ENCODE data around the gene MRPL40.

The MRPL40 gene

DNA sequence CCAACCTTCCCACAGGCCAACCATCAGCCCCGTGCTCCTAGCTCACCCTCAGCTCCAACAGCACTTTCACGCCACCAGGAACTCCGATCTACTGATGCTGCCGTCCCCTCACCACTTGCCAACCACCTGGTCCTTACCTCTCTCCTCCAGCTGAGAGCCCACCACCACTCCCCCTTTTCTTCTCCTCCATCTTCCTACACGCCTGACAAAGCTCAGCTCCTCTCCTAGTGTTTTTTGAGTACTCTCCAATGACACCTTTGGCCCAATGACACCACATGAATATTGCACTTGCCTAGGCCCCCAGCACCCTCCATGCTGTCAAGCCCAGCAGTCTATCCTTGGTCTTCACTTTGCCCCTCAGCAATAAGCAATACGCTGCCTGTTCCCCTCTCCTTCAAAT is 31.5 kb upstream of the MRPL40 start:
- H3K4me3 Mint-ChIP-seq: no peak overlapping the region
- H3K4me1 Mint-ChIP-seq (ENCODE audit: low read depth): peaks cover 4% of the 10 kb centered on the region
- peaks cover 40% of the 10 kb centered on the region for H3K36me3 Mint-ChIP-seq (ENCODE audit: low read depth)
- no peaks in the 10 kb centered on the region for H3K9me3 Mint-ChIP-seq
- H3K27me3 Mint-ChIP-seq (ENCODE audit: low read depth): no peaks in the 10 kb centered on the region
- H3K27ac Mint-ChIP-seq: peak overlapping the region; percentile 49

DNA sequence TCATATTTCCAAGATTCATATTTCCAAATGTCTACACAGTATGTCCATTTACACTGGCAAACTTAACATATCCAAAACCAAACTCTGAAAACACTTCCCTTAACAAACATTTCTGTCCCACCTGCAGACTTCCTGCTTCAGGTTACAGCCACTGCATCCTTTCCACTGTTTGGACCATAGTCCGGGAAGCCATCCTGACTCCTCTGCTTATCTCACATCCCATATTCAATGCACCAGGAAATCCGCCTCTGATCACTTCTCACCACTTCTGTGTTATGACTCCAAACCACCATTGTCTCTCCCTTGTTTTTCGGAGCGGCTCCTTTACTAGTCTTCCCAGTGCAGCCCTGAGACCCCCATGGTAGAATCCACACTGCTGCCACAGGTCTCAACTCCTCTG is 30.9 kb upstream of the MRPL40 start:
- H3K4me1 Mint-ChIP-seq (ENCODE audit: low read depth): peaks cover 4% of the 10 kb centered on the region
- H3K36me3 Mint-ChIP-seq (ENCODE audit: low read depth): peaks cover 43% of the 10 kb centered on the region
- no peaks in the 10 kb centered on the region for H3K27me3 Mint-ChIP-seq (ENCODE audit: low read depth)
- H3K4me3 Mint-ChIP-seq: no peak overlapping the region
- H3K9me3 Mint-ChIP-seq: no peaks in the 10 kb centered on the region
- H3K27ac Mint-ChIP-seq: peak overlapping the region; percentile 49

DNA sequence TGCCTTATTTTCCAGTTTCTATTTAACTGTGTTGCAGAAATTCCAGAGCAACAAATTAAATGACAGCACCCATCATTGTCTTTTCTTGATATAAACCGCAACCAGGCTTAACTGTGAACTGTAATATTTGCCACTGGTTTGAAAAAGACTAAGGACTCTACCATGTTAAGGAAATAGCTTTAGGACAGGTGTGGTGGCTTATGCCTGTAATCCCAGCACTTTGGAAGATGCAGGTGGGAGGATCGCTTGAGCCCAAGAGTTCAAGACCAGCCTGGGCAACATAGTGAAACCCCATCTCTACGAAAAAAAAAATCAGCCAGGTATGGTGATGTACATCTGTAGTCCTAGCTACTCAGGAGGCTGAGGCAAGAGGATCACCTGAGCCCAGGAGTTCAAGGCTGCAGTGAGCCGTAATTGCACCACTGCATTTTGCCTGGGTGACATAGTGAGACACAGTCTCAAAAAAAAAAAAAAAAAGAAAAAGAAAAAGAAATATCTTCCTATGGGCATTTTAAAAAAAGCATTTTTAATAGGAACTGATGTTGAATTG is 29.6 kb upstream of the MRPL40 start:
- Mint-ChIP-seq H3K4me1 (ENCODE audit: low read depth) (peaks cover 4% of the 10 kb centered on the region), H3K36me3 (ENCODE audit: low read depth) (peaks cover 45% of the 10 kb centered on the region), H3K27ac (no peak overlapping the region), H3K27me3 (ENCODE audit: low read depth) (no peaks in the 10 kb centered on the region), H3K9me3 (no peaks in the 10 kb centered on the region), H3K4me3 (no peak overlapping the region)

GRCh38 chr22:19404676-19405075 is 27.7 kb upstream of the MRPL40 start:
- H3K27ac Mint-ChIP-seq: peak overlapping the region; percentile 1
- peaks cover 4% of the 10 kb centered on the region for H3K4me1 Mint-ChIP-seq (ENCODE audit: low read depth)
- H3K27me3 Mint-ChIP-seq (ENCODE audit: low read depth): no peaks in the 10 kb centered on the region
- no peak overlapping the region for H3K4me3 Mint-ChIP-seq
- peaks cover 45% of the 10 kb centered on the region for H3K36me3 Mint-ChIP-seq (ENCODE audit: low read depth)
- no peaks in the 10 kb centered on the region for H3K9me3 Mint-ChIP-seq

GRCh38 chr22:19405133-19405532 is 27.2 kb upstream of the MRPL40 start:
- Mint-ChIP-seq H3K9me3 (no peaks in the 10 kb centered on the region), H3K36me3 (ENCODE audit: low read depth) (peaks cover 44% of the 10 kb centered on the region), H3K4me3 (no peak overlapping the region), H3K27me3 (ENCODE audit: low read depth) (no peaks in the 10 kb centered on the region), H3K4me1 (ENCODE audit: low read depth) (peaks cover 4% of the 10 kb centered on the region), H3K27ac (no peak overlapping the region)

- Mint-ChIP-seq H3K4me3 (no peak overlapping the region), H3K27ac (no peak overlapping the region), H3K36me3 (ENCODE audit: low read depth) (peaks cover 39% of the 10 kb centered on the region), H3K4me1 (ENCODE audit: low read depth) (peaks cover 4% of the 10 kb centered on the region), H3K9me3 (no peaks in the 10 kb centered on the region), H3K27me3 (ENCODE audit: low read depth) (no peaks in the 10 kb centered on the region)
Observed at GRCh38 chr22:19405652-19406051, 26.7 kb upstream of the MRPL40 start.

DNA sequence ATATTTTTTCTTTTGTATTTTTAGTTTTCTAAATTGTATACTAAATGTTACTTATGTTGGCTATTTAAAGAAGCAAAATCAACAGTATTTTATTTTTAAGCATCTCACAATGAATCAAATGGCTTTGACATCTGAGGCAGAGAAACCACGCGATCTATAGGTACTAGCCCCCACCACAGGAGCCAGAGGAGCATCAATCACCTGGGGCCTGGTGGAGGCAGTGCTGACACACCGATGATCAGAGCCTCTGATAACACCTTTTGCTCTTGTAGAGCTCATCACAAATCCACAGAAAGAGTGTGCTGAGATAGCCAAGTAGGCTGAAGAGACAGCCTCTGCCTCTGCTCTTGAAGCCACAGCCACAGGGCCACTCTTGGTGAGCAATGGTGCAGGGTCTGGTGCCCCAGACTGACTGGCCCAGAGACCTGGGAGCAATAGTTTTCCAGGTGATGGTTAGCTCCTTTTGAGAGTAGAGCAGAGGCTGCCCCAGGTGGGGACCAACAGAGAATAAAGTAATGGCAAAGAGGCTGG is 26.0 kb upstream of the MRPL40 start:
- Mint-ChIP-seq H3K27ac (no peak overlapping the region), H3K36me3 (ENCODE audit: low read depth) (peaks cover 32% of the 10 kb centered on the region), H3K27me3 (ENCODE audit: low read depth) (no peaks in the 10 kb centered on the region), H3K4me1 (ENCODE audit: low read depth) (no peaks in the 10 kb centered on the region), H3K4me3 (no peak overlapping the region), H3K9me3 (no peaks in the 10 kb centered on the region)

DNA sequence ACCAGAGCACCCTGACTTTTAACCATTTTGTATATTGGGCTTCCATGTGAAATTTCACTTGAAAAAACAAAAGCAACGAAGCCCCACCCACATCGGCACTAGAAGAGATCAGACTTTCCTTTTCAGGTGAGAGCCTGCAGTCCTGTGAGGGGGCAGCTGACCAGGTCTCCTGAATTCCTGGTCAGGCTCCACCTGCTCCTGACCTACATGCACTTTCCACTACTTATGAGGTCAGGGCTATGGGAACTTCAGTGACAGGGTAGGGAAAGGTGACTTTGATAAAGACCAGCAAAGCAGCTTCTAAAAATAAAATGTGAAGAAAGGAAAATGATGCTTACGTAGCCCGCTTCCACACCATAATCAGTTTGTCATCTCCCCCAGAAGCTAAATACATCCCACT is 25.5 kb upstream of the MRPL40 start:
- peaks cover under 1% of the 10 kb centered on the region for H3K4me1 Mint-ChIP-seq (ENCODE audit: low read depth)
- no peak overlapping the region for H3K27ac Mint-ChIP-seq
- H3K36me3 Mint-ChIP-seq (ENCODE audit: low read depth): peaks cover 29% of the 10 kb centered on the region
- H3K9me3 Mint-ChIP-seq: no peaks in the 10 kb centered on the region
- no peaks in the 10 kb centered on the region for H3K27me3 Mint-ChIP-seq (ENCODE audit: low read depth)
- no peak overlapping the region for H3K4me3 Mint-ChIP-seq

DNA sequence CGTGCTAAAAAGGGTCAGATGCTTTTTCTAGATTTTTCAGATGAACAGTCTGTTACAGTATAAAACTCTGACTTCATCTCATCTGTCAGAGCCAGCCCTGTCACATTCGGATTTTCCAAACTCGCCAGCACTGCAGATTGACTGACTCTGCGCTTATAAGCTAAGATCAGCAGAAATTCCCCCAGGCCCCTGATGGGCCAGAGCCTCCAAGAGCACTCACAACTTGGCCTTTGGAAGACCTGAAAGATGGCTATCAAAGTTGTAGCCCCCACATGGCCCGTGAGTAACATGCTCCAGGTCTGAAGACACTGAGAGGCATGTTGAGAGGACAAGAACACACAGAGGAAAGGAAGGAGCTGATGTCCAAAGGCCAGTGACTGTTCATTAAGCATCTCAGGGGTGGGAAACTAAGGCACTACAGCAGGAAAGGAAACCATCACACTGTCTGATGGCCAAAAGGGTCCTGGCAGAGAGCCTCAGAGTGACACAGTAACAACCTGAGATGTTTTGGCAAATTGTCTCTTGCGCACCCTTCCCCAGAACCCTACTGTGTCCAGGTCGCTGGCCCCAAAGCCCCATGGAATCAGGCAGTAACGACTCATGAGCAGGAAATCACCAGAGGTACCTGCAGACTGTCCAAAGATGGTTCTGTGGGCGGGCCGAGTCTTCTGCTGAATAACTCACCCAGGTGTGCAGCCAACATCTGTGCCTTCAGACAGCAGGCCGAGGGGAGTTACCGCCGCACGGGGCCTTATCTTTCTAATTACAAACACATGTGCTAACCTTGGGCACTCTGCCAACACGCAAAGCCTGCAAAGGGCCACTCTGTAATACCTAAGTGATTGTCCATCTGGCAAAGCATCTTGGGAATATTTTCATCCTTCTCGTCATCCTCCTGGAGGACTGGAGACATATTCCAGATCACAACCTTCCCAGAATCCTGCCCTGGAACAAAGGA is 24.4 kb upstream of the MRPL40 start:
- Mint-ChIP-seq H3K27ac (no peak overlapping the region), H3K4me1 (ENCODE audit: low read depth) (peaks cover 8% of the 10 kb centered on the region), H3K4me3 (no peak overlapping the region), H3K27me3 (ENCODE audit: low read depth) (no peaks in the 10 kb centered on the region), H3K36me3 (ENCODE audit: low read depth) (peaks cover 31% of the 10 kb centered on the region), H3K9me3 (no peaks in the 10 kb centered on the region)

DNA sequence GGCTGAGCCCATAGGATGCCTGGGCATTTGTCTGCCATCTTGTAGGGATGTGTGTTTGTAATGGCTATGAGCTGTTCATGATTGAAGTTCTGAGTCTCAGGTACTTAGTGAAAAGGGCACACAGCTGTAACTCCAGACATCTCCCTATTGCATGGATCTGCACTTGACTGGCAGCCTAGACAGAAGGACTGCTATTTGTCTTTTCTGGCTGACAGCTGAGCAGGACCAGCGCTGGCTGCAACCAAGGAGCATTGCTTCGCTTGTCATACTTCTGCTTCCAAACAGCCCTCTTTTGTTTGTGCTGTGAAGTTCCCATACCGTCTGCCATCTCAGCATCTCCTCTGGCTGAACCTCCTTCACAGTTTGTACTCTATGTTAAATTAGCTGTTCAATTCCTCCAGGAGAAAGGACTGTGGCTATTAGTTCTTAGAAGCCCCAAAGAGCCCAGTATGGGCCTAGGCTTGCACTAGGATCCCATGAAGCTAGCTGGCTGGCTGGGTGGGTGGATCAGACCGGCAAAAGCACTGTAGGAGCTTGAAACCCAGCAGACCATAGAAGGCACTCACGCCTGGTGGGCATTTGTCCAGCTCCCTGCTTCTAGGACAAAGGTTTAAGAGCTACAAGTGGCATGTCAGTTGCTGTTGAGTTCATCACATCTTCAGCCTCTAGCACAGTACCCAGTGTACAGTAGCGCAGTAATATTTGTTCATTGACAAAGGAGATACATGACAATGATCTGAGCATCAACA is 21.2 kb upstream of the MRPL40 start:
- Mint-ChIP-seq H3K9me3 (no peaks in the 10 kb centered on the region), H3K4me1 (ENCODE audit: low read depth) (peaks cover 20% of the 10 kb centered on the region), H3K27ac (no peak overlapping the region), H3K27me3 (ENCODE audit: low read depth) (no peaks in the 10 kb centered on the region), H3K36me3 (ENCODE audit: low read depth) (peaks cover 18% of the 10 kb centered on the region), H3K4me3 (no peak overlapping the region)

- H3K4me1 Mint-ChIP-seq (ENCODE audit: low read depth): peaks cover 20% of the 10 kb centered on the region
- no peak overlapping the region for H3K27ac Mint-ChIP-seq
- H3K36me3 Mint-ChIP-seq (ENCODE audit: low read depth): peaks cover 16% of the 10 kb centered on the region
- no peaks in the 10 kb centered on the region for H3K27me3 Mint-ChIP-seq (ENCODE audit: low read depth)
- H3K9me3 Mint-ChIP-seq: no peaks in the 10 kb centered on the region
- no peak overlapping the region for H3K4me3 Mint-ChIP-seq
Observed at GRCh38 chr22:19411690-19412045, 20.7 kb upstream of the MRPL40 start.

- Mint-ChIP-seq H3K9me3 (no peaks in the 10 kb centered on the region), H3K36me3 (ENCODE audit: low read depth) (peaks cover 10% of the 10 kb centered on the region), H3K27ac (peak overlapping the region; percentile 1), H3K4me1 (ENCODE audit: low read depth) (peaks cover 20% of the 10 kb centered on the region), H3K4me3 (no peak overlapping the region), H3K27me3 (ENCODE audit: low read depth) (no peaks in the 10 kb centered on the region)
Observed at GRCh38 chr22:19412478-19412877, 19.9 kb upstream of the MRPL40 start.

DNA sequence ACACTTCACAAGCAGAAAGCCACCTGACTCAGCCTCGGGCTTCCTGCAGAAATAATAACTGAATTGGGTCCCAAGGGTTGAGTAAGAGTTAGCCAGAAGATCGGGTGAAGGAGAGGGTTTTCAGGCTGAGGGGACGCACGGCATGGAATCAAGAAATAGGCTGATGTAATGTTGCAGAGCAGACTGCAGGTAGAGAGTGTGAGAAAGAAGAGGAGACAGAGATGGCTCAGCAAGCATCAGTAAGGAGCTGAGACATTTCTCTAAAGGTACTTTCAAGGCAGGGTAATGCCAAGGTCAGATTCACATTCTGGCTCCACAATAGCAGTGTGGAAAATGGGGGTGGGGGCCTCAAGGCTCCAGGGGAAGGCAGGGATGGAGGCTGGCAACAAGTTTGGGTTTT is 19.4 kb upstream of the MRPL40 start:
- Mint-ChIP-seq H3K27ac (peak overlapping the region; percentile 1), H3K27me3 (ENCODE audit: low read depth) (no peaks in the 10 kb centered on the region), H3K4me3 (no peak overlapping the region), H3K36me3 (ENCODE audit: low read depth) (peaks cover 10% of the 10 kb centered on the region), H3K4me1 (ENCODE audit: low read depth) (peaks cover 22% of the 10 kb centered on the region), H3K9me3 (no peaks in the 10 kb centered on the region)

GRCh38 chr22:19419086-19419463 is 13.3 kb upstream of the MRPL40 start:
- Mint-ChIP-seq H3K36me3 (ENCODE audit: low read depth) (peaks cover 5% of the 10 kb centered on the region), H3K4me1 (ENCODE audit: low read depth) (peaks cover 56% of the 10 kb centered on the region), H3K4me3 (peak overlapping the region; percentile 45), H3K27me3 (ENCODE audit: low read depth) (no peaks in the 10 kb centered on the region), H3K27ac (peak overlapping the region; percentile 81), H3K9me3 (no peaks in the 10 kb centered on the region)

Measured in T-helper 1 cell treated with Interleukin-12 subunit alpha and Interleukin-12 subunit beta and Interleukin-4 antibody, amounts not matched to agents 30 μg/mL and 1 μg/mL, for 36 hours (primary cell).